C4-2B (cell line): ENCODE measurements around the gene ERMN.

ENCODE experiments used
- H3K27ac ChIP-seq: fragments of 450-650 bp; 2 replicates; pipeline ENCODE4 v1.5.1; 2017
- CTCF ChIP-seq: fragments of 450-650 bp; conservative IDR thresholded peaks from 2 replicates; pipeline ENCODE4 v1.5.1; 2017; ENCODE audit warnings: mild to moderate bottlenecking
- ZFX ChIP-seq: fragments of 450-650 bp; IDR thresholded peaks from 2 replicates; pipeline ENCODE4 v1.6.1; 2017

ERMN gene

GRCh38 chr2:157318884-157319283 lies 6.7 kb downstream of the ERMN start:
- TF ChIP-seq ZFX, result no peak
- no peak for TF ChIP-seq CTCF
- no peak overlapping the region for H3K27ac ChIP-seq

GRCh38 chr2:157315901-157316300 lies 9.7 kb downstream of the ERMN start:
- no peak overlapping the region for H3K27ac ChIP-seq
- TF ChIP-seq ZFX, result no peak
- no peak for TF ChIP-seq CTCF

GRCh38 chr2:157312866-157313486 lies 12.6 kb downstream of the ERMN start:
- no peak overlapping the region for H3K27ac ChIP-seq
- TF ChIP-seq ZFX, result no peak
- no peak for TF ChIP-seq CTCF

- H3K27ac ChIP-seq, result no peak overlapping the region
- TF ChIP-seq CTCF, result no peak
- no peak for TF ChIP-seq ZFX
Measured at GRCh38 chr2:157311706-157312105, 13.9 kb downstream of the ERMN start.

GRCh38 chr2:157309878-157310277 lies 15.7 kb downstream of the ERMN start:
- TF ChIP-seq ZFX, result no peak
- TF ChIP-seq CTCF, result no peak
- no peak overlapping the region for H3K27ac ChIP-seq

- no peak; the same call in 1 of the 2 replicates for TF ChIP-seq CTCF
- TF ChIP-seq ZFX, result no peak
- H3K27ac ChIP-seq, result no peak overlapping the region
Measured at GRCh38 chr2:157307021-157307420, 18.6 kb downstream of the ERMN start.

GRCh38 chr2:157305723-157306110 lies 19.9 kb downstream of the ERMN start:
- TF ChIP-seq ZFX, result no peak
- TF ChIP-seq CTCF, result no peak
- H3K27ac ChIP-seq, result no peak overlapping the region
